ENCODE results near the gene P2RX7. TPM values are rescaled to one million over a fixed set of nuclear protein-coding genes. Genes with fewer than 3 reads are reported as not detected.
A peak's percentile ranks its signal among the peaks of the same experiment; 100 is the strongest.

The P2RX7 gene
- total RNA-seq, 1 donor from 2014 or later: 0.40 TPM

DNA sequence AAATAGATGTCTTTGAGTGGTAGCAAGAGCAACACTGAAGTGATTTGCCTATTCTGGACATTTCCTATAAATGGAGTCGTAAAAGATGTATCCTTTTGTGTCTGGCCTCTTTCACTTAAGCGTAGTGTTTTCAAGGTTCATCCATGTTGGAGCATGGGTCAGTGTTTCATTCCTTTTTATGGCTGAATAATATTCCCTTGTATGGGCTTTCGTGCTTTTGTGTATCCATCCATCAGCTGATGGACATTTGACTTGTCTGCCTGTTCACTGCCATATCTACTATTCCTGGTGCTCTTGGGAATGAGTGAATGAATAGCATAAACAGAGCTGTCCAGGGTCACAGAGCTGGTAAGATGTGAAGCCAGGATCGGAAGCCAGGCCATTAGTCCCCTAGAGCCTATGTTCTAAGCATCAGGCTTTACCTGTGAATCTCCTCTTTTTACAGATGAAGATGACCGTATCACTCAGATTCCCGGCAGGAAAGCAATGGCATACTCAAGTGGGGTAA, 1.8 kb upstream of the P2RX7 start:
- H3K4me1 Mint-ChIP-seq: peaks cover 23% of the 10 kb centered on the region
- peaks cover 3% of the 10 kb centered on the region for H3K9me3 Mint-ChIP-seq
- no peak overlapping the region for H3K4me3 Mint-ChIP-seq
- H3K27ac Mint-ChIP-seq: no peak overlapping the region
- H3K27me3 Mint-ChIP-seq (ENCODE audit: low read depth): peaks cover 5% of the 10 kb centered on the region
- H3K36me3 Mint-ChIP-seq: no peaks in the 10 kb centered on the region
- DNase-seq (ENCODE audit: low spot score in 2 of 2, unreplicated experiment in 2 of 2): no peak
- TF ChIP-seq, protein P1, sequence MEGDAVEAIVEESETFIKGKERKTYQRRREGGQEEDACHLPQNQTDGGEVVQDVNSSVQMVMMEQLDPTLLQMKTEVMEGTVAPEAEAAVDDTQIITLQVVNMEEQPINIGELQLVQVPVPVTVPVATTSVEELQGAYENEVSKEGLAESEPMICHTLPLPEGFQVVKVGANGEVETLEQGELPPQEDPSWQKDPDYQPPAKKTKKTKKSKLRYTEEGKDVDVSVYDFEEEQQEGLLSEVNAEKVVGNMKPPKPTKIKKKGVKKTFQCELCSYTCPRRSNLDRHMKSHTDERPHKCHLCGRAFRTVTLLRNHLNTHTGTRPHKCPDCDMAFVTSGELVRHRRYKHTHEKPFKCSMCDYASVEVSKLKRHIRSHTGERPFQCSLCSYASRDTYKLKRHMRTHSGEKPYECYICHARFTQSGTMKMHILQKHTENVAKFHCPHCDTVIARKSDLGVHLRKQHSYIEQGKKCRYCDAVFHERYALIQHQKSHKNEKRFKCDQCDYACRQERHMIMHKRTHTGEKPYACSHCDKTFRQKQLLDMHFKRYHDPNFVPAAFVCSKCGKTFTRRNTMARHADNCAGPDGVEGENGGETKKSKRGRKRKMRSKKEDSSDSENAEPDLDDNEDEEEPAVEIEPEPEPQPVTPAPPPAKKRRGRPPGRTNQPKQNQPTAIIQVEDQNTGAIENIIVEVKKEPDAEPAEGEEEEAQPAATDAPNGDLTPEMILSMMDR (IDR thresholded peaks at IDR 0.05; ENCODE audit: unreplicated experiment): no peak

GRCh38 chr12:121131941-121132341, 735 bp upstream of the P2RX7 start:
- Mint-ChIP-seq H3K4me3 (no peak overlapping the region), H3K27me3 (ENCODE audit: low read depth) (peaks cover 5% of the 10 kb centered on the region), H3K9me3 (peaks cover 3% of the 10 kb centered on the region), H3K4me1 (peaks cover 23% of the 10 kb centered on the region), H3K27ac (peak overlapping the region; percentile 45), H3K36me3 (no peaks in the 10 kb centered on the region)
- TF ChIP-seq, protein P1 (IDR thresholded peaks at IDR 0.05; ENCODE audit: unreplicated experiment): no peak
- no peak for DNase-seq (ENCODE audit: low spot score in 2 of 2, unreplicated experiment in 2 of 2)

DNA sequence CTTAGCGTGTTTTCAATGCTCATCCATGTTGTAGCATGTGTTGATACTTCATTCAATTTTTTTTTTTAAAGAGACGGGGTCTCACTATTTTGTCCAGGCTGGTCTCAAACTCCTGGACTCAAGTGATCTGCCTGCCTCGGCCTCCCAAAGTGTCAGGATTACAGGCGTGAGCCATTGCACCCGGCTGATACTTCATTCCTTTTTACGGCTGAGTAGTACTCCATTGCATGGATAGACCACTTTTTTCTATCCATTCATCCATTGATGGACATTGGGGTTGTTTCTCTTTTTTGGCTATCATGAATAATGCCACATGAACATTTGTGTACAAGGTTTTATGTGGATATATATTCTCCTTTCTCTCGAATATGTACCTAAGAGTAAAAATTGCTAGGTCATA, 1.2 kb downstream of the P2RX7 start:
- TF ChIP-seq, protein P1 (IDR thresholded peaks at IDR 0.05; ENCODE audit: unreplicated experiment): no peak
- no peak for DNase-seq (ENCODE audit: low spot score in 2 of 2, unreplicated experiment in 2 of 2)
- no peak overlapping the region for H3K4me3 Mint-ChIP-seq
- H3K36me3 Mint-ChIP-seq: no peaks in the 10 kb centered on the region
- peaks cover 3% of the 10 kb centered on the region for H3K9me3 Mint-ChIP-seq
- no peaks in the 10 kb centered on the region for H3K27me3 Mint-ChIP-seq (ENCODE audit: low read depth)
- peaks cover 23% of the 10 kb centered on the region for H3K4me1 Mint-ChIP-seq
- H3K27ac Mint-ChIP-seq: no peak overlapping the region

DNA sequence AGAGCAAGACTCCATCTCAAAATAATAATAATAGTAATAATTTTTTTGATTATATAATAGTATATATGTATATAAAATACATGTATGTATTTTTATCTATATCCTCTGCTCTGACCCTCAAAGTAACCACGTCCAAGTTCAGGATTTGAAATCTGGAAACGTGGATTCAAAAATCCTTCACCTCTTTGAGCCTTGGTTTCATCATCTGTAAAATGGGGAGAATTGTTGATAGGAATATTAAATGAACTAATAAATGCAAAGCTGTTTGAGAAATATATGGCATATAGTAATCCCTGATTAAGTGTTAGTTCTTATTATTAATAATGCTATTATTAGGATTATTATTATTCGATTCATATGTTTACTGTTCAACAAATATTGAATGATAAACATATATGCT, 2.6 kb downstream of the P2RX7 start:
- Mint-ChIP-seq H3K4me3 (no peak overlapping the region), H3K4me1 (peaks cover 23% of the 10 kb centered on the region), H3K9me3 (no peaks in the 10 kb centered on the region), H3K36me3 (no peaks in the 10 kb centered on the region), H3K27me3 (ENCODE audit: low read depth) (no peaks in the 10 kb centered on the region), H3K27ac (no peak overlapping the region)
- TF ChIP-seq, protein P1 (IDR thresholded peaks at IDR 0.05; ENCODE audit: unreplicated experiment): no peak
- no peak for DNase-seq (ENCODE audit: low spot score in 2 of 2, unreplicated experiment in 2 of 2)

DNA sequence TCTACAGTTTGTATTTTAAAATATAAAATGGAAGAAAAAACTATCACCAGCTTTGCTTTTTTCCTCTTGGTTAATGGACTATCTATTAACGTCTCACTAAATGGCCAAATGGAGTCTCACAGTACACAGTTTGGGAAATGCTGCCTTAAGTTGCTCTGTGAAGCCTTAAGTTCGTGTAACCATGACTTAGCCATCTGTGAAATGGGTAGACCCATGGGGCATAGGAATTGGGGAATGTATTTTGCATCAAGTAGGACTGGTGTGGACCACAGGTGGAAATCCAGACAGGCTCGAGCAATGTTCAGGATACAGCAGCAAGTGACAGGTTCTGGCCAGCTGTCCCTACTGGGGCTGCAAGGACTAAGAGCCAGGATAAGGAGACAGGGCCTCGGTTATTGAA, 4.8 kb downstream of the P2RX7 start:
- H3K27me3 Mint-ChIP-seq (ENCODE audit: low read depth): no peaks in the 10 kb centered on the region
- H3K36me3 Mint-ChIP-seq: no peaks in the 10 kb centered on the region
- no peak overlapping the region for H3K4me3 Mint-ChIP-seq
- DNase-seq (ENCODE audit: low spot score in 2 of 2, unreplicated experiment in 2 of 2): no peak
- H3K9me3 Mint-ChIP-seq: peaks cover 3% of the 10 kb centered on the region
- TF ChIP-seq, protein P1 (IDR thresholded peaks at IDR 0.05; ENCODE audit: unreplicated experiment): no peak
- peaks cover 9% of the 10 kb centered on the region for H3K4me1 Mint-ChIP-seq
- no peak overlapping the region for H3K27ac Mint-ChIP-seq

DNA sequence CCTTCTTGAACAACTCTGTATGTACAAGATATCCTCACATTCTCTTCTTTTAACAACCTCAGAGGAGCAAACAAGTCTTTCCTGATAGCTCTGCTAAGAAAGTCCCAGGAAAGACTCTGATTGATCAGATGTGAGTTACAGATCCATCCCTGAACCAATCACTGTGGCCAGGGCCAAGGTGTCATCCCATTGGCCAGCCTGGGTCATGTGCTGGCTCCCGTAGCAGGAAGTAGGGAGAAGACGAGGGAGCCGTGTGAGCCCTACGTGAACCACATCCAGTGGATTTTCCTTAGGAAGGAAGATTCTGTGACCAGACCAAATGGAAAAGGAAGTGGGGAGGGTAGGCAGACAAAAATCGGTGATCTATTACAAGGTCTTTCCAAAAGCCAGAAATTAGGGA, 5.6 kb downstream of the P2RX7 start:
- Mint-ChIP-seq H3K9me3 (peaks cover 5% of the 10 kb centered on the region), H3K27me3 (ENCODE audit: low read depth) (no peaks in the 10 kb centered on the region), H3K4me3 (no peak overlapping the region), H3K36me3 (no peaks in the 10 kb centered on the region), H3K4me1 (peaks cover 2% of the 10 kb centered on the region), H3K27ac (no peak overlapping the region)
- TF ChIP-seq, protein P1 (IDR thresholded peaks at IDR 0.05; ENCODE audit: unreplicated experiment): no peak
- no peak for DNase-seq (ENCODE audit: low spot score in 2 of 2, unreplicated experiment in 2 of 2)
